ENCODE measurements around the gene SHB.
A peak's percentile ranks its signal among the peaks of the same experiment; 100 is the strongest.

The SHB gene

DNA sequence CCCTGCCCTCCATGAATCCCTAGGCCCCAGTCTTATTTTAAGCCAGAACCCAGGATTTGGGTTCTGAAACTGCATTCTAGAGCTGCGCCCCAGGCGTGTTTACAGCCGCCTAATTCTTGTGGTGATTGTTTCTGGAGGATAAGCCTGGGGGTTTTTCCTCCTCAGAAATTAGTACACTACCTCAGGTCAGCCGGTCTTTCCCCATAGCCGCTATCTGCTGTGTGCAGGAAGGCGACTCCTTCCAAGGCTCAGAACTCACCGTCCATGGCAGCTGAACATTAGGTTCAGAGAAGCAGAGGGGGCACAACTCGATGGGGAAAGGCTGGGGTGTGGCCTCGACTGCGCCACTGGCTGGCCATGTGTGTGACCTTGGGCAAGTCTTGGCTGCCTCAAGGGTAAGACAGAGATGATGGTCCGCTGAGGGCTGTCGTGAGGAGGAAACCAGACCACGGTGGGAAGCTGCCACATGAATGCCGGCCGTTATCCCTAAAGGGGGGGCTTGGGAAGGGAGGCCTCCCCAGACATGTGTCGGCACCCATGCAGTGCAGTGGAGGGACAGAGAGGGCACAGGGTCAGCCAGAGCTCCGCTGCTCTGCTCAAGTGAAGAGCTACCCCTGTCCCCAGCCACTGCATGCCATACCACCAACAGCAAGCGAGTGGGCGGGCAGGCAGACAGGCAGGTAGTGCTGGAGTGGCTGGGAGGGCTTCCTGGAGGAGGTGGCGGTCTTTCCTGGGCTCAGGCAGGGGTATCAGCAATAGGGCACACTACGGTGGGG is 28.9 kb downstream of the SHB start:
- DNase-seq: no peak

GRCh38 chr9:38039090-38039906 is 29.7 kb downstream of the SHB start:
- peak; percentile 29 for DNase-seq

DNA sequence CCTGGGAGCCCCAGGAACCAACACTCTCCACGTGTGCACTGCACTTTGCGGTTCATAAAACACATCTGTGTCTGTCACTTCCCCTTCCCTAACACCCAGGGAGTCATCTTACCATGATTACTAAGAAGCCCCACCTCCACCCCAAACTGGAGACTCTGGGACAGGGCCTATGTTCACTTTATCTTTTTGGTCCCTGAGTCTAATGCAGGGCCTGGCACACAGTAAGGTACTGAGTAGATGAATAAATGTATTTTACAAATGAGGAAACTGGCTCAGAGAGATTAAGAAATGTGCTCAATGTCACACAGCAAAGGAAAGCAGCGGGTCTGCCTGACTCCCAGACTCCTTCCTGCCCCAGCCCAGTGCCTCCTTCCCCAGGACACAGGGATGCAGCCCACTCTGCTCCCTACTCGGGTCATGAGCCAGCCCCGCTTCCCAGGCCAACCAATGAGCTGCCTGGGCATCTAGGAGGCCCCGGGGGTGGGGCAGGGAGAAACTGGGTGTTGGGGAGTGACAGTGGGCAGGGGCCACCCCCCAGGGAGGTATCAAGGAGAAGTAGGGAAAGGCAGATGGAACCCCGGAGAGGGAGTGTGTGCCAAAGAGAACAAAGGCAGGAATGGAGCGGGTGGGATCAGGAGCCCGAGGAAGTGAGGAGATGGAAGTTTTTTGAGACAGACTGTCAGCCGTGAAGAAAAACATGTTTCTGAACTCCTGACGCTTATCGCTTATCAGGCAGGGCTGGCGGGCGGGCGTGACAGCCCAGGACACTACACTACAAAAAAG is 30.5 kb downstream of the SHB start:
- DNase-seq: no peak

GRCh38 chr9:38037981-38038306 is 31.1 kb downstream of the SHB start:
- no peak for DNase-seq

- DNase-seq: peak; percentile 62
Measured at GRCh38 chr9:38036359-38037084, 32.5 kb downstream of the SHB start.

DNA sequence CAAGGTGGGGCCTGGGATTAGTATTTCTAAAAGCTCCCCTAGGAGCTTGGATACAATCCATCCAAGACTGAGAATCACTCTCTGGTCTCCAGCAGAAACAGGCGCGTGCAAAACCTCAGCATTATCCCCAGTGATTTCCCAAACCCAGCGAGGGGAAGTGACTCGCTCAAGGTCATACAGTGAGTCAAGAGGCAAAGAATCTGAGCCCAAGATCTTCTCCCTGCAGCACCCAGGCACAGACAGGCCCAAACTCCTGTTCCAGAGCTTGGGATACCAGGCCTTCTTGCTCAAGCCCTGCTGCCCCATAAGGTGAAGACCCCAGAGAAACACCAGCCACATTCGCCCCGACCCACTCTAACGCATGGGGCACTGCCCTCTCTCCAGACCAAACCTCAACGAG is 33.2 kb downstream of the SHB start:
- peak; percentile 73 for DNase-seq

- no peak for DNase-seq
Measured at GRCh38 chr9:38033941-38034340, 35.1 kb downstream of the SHB start.

- DNase-seq: peak; percentile 29
Measured at GRCh38 chr9:38032266-38033110, 36.5 kb downstream of the SHB start.

DNA sequence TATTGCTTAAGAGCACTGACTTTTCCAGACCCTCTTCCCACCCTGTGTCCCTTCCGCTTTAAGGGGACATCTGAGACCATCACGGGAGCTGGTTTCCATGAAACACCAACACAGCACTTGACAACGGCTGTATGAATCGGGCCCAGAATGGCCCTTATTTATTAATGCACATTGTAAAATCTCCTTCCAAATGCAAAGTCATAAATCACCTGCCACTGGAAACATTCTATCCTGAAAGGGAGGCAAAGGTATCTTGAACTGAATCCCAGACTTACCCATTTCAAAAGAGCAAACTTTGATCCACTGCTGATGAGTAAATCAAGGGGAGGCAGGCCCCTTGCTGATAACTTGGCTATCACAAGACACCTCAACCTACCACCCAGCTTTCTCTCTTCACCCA is 37.4 kb downstream of the SHB start:
- DNase-seq: no peak

GRCh38 chr9:38030658-38031057 is 38.4 kb downstream of the SHB start:
- no peak for DNase-seq

- no peak for DNase-seq
Measured at GRCh38 chr9:38029915-38030638, 39.0 kb downstream of the SHB start.

GRCh38 chr9:38027714-38028113 is 41.3 kb downstream of the SHB start:
- DNase-seq: no peak

GRCh38 chr9:38026840-38027527 is 42.0 kb downstream of the SHB start:
- no peak for DNase-seq

GRCh38 chr9:38026021-38026809 is 42.8 kb downstream of the SHB start:
- no peak for DNase-seq

DNA sequence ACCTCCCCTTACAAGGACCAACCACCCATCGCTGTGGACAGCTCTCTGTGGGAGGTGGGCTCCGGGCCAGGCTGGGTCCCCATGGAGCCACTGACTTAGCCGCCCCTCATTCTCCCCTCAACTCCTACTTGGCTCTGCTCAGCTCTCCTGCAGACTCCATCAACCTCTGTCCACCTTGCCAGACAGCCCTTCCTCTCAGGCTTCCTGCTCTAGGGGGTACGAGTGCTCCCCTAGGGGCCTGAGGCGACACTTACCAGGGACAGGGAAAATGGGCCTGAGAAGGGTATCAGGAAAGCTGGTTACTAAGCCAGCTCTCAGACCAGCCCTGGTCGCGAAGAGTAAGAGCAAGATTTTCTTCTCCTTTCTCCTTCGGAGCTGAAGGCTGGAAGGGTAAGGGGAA is 43.9 kb downstream of the SHB start:
- DNase-seq: no peak

GRCh38 chr9:38024036-38024681 is 44.9 kb downstream of the SHB start:
- DNase-seq: no peak

- no peak for DNase-seq
Measured at GRCh38 chr9:38023661-38024035, 45.4 kb downstream of the SHB start.

GRCh38 chr9:38022995-38023394 is 46.0 kb downstream of the SHB start:
- DNase-seq: no peak

DNA sequence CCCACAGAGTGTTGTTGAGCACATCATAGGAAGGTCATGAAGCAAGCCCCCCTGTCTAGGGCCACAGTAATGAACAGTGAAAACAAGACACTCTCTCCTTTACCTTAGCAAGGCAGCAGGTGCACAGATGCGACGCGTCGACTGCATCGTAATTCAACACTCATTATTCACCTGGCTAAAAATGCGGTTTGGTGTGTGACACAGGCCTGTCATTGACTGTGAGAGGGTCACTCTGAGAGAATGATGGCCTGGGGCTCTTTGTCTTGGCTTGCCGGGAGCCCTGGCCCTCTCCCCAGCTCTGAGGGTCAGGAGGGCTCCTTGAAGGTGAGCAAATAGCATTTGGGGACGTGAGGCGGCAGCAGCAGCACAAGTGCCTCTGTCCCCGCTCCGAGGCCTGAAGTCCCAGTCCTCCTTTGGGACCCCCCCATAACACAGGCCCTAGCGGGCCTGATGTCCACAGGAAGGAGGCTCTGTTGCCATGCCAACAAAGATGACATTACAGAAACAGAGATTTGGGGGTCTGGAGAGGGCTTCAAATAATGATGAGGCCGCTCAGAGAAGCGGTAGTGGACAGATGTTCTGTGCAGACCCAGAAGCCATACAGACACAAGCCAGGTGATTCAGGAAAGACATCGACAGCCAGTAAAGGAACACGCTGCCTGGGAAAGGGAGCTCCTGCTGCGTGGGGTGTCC is 46.7 kb downstream of the SHB start:
- no peak for DNase-seq
